Mucosa of stomach (tissue), 1 donor: ENCODE data around the gene HDLBP.
A peak's percentile ranks its signal among the peaks of the same experiment; 100 is the strongest.

Experiments used
- H3K27me3 ChIP-seq: one replicate; pipeline ENCODE4 v1.7.0; 2013; ENCODE audit warnings: mild to moderate bottlenecking, low read length; ENCODE audit not compliant: control insufficient read depth, insufficient read depth
- H3K36me3 ChIP-seq: one replicate; pipeline ENCODE4 v1.7.0; 2013; ENCODE audit warnings: low read length; ENCODE audit not compliant: control insufficient read depth, insufficient read depth
- H3K4me1 ChIP-seq: one replicate; pipeline ENCODE4 v1.7.0; 2013; ENCODE audit warnings: mild to moderate bottlenecking, low read length; ENCODE audit not compliant: control insufficient read depth, insufficient read depth
- H3K4me3 ChIP-seq: one replicate; pipeline ENCODE4 v1.7.0; 2013; ENCODE audit warnings: low read length
- H3K9ac ChIP-seq: one replicate; pipeline ENCODE4 v1.7.0; 2013; ENCODE audit warnings: mild to moderate bottlenecking, low read length, moderate library complexity
- H3K9me3 ChIP-seq: one replicate; pipeline ENCODE4 v1.7.0; 2013; ENCODE audit warnings: mild to moderate bottlenecking, low read length, moderate library complexity; ENCODE audit not compliant: control insufficient read depth
- donor health status: Pancreatic carcinoma.

HDLBP gene

GRCh38 chr2:241312082-241312481, 3.4 kb downstream of the HDLBP start:
- no peaks in the 10 kb centered on the region for H3K27me3 ChIP-seq
- no peak overlapping the region for H3K4me3 ChIP-seq
- peaks cover 19% of the 10 kb centered on the region for H3K4me1 ChIP-seq
- H3K36me3 ChIP-seq, result no peaks in the 10 kb centered on the region
- H3K9ac ChIP-seq, result no peak overlapping the region
- no peaks in the 10 kb centered on the region for H3K9me3 ChIP-seq

GRCh38 chr2:241310917-241311566, 4.4 kb downstream of the HDLBP start:
- no peaks in the 10 kb centered on the region for H3K9me3 ChIP-seq
- no peak overlapping the region for H3K4me3 ChIP-seq
- no peak overlapping the region for H3K9ac ChIP-seq
- H3K36me3 ChIP-seq, result no peaks in the 10 kb centered on the region
- peaks cover 15% of the 10 kb centered on the region for H3K4me1 ChIP-seq
- H3K27me3 ChIP-seq, result no peaks in the 10 kb centered on the region

DNA sequence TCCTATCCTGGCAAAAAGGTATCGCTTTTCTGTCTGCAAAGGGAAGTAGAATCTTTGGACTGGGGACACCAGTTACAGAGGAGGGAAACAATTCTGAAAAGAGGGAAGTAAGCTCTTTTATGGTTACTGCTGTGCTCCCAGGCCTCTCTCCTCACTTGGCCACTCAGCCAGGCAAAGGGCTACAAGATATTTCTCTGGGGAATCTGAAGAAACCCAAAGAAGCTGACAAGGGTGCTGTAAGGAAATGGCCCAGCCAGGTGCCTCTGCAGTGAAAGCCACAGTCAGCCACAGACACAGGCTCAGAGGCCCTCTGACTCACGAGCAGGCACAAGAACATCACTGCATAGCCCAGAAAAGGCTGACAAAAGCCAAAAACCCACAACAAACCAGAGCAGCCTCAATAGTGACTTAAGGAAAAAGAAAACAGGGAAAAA, 5.8 kb downstream of the HDLBP start:
- Histone ChIP-seq H3K4me1 (peaks cover 15% of the 10 kb centered on the region), H3K36me3 (no peaks in the 10 kb centered on the region), H3K9me3 (no peaks in the 10 kb centered on the region), H3K27me3 (no peaks in the 10 kb centered on the region), H3K4me3 (no peak overlapping the region), H3K9ac (no peak overlapping the region)

DNA sequence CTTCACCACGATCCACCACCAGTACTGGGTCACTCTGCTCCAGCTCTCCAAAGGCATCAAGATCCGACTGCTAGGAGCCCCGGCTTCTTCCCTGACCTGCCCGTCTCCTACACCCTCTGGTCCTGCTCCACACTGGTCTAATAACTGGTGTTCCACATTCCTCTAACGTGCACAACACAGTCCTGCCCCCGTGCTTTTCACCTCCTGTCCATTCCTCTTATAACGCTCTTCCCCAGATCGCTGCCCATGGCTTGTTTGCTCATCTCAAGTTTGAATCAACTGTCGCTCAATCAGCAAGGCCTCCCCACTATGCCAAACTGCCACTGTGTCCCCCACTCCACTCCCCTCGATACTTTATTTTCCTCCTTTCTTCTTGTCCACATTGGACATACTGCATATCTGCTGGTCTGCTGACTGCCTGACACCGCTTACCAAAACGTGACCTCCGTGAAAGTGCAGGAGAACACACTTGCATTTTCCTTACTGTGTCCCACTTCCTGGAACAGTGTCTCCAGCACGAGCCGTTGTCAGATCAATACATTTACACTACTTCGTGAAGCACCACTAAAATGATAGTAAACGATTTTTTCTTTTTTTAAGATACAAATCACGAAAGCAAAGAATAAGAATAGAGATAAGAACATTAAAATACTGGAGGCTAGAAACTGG, 6.5 kb downstream of the HDLBP start:
- Histone ChIP-seq H3K4me1 (peaks cover 18% of the 10 kb centered on the region), H3K9me3 (no peaks in the 10 kb centered on the region), H3K9ac (no peak overlapping the region), H3K4me3 (no peak overlapping the region), H3K27me3 (no peaks in the 10 kb centered on the region), H3K36me3 (no peaks in the 10 kb centered on the region)

DNA sequence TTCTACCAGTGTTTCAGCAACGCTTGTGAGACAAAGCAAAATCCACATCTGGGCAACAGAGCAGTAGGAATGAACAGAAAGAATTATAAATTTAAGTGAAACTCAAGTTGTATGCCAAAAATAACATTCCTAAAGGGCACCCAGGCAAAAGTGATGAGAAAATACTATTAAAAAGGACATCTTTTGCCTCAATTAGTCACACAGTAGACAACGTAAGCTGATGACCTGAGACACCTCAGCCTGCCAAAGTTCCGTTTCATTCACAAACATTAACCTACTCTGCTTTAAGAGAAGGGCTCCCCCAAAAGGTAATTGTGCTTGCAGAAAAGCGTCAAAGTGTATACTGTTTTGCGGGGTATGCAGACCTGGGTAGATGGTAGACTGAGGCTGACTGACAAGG, 7.2 kb downstream of the HDLBP start:
- no peaks in the 10 kb centered on the region for H3K9me3 ChIP-seq
- H3K9ac ChIP-seq, result no peak overlapping the region
- no peak overlapping the region for H3K4me3 ChIP-seq
- H3K36me3 ChIP-seq, result no peaks in the 10 kb centered on the region
- H3K4me1 ChIP-seq, result peaks cover 15% of the 10 kb centered on the region
- H3K27me3 ChIP-seq, result no peaks in the 10 kb centered on the region

DNA sequence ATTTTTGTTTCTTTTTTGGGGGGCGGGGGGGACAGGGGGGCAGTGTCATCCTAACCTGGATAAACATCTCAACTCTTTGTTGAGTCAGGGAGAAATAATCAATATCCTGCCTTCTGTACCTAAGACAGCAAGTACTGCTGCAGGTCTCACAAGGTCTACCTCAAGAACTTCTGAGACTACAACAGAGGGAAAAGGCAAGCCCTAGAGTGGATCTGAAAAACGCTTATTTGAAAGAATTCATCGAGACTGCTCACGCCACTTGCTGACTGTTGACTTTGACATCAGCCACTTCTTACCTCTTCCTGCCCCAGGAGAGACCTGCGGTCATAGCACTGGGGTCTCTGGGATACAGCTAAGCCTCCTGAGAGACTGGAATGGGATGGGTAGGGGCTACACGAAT, 8.4 kb downstream of the HDLBP start:
- Histone ChIP-seq H3K27me3 (no peaks in the 10 kb centered on the region), H3K36me3 (no peaks in the 10 kb centered on the region), H3K9me3 (no peaks in the 10 kb centered on the region), H3K9ac (no peak overlapping the region), H3K4me3 (no peak overlapping the region), H3K4me1 (peaks cover 27% of the 10 kb centered on the region)

DNA sequence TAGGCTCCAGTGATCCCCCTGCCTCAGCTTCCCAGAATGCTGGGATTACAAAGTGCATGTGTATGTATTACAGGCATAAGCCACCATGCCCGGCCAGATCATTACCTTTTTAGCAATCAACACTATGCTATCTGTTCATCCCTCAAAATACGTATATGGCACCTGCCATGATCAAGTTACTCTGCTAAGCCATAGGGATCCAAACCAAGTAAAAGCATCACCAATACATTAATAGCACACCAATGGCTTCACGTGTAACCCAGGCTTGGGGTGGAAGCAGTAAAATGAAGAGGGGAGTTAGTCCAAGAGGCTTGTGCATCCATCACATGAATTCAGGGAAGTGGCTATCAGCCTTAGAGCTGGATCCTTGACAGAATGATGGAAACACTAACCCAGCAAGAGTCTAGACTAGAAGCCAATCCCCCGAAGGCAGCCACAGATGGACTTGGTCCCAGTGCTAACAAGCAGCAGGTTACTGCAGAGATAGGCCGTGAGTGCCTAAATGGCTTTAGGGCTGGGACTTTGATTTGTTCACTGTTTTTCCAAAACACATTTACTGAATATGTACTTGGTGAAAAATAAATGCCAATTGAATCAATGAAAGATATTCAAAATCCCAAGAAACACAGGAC, 11.3 kb downstream of the HDLBP start:
- Histone ChIP-seq H3K4me1 (peaks cover 19% of the 10 kb centered on the region), H3K9me3 (no peaks in the 10 kb centered on the region), H3K9ac (no peak overlapping the region)

GRCh38 chr2:241302759-241303651, 12.5 kb downstream of the HDLBP start:
- Histone ChIP-seq H3K27me3 (no peaks in the 10 kb centered on the region), H3K4me3 (no peak overlapping the region), H3K36me3 (no peaks in the 10 kb centered on the region), H3K9ac (peak overlapping the region; percentile 40), H3K4me1 (peaks cover 26% of the 10 kb centered on the region), H3K9me3 (no peaks in the 10 kb centered on the region)

More for the DNA sequence above, 11.3 kb downstream of the HDLBP start:
- Histone ChIP-seq H3K36me3 (no peaks in the 10 kb centered on the region), H3K27me3 (no peaks in the 10 kb centered on the region), H3K4me3 (no peak overlapping the region)

DNA sequence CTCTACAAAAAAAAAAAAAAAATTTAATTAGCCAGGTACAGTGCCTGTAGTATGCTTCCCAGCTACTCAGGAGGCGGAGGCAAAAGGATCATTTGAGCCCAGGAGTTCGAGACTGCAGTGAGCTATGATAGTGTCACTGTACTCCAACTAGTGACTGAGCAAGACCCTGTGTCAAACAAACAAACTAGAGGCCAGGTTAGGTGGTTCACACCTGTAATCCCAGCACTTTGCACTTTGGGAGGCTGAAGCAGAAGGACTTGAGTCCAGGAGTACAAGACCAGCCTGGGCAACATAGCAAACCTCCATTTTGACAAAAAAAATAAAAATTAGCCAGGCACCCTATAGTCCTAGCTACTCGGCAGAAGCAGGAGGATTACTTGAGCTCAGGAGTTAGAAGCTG, 13.4 kb downstream of the HDLBP start:
- H3K9ac ChIP-seq, result no peak overlapping the region
- H3K9me3 ChIP-seq, result no peaks in the 10 kb centered on the region
- no peaks in the 10 kb centered on the region for H3K27me3 ChIP-seq
- H3K4me1 ChIP-seq, result peaks cover 26% of the 10 kb centered on the region
- no peaks in the 10 kb centered on the region for H3K36me3 ChIP-seq
- no peak overlapping the region for H3K4me3 ChIP-seq

DNA sequence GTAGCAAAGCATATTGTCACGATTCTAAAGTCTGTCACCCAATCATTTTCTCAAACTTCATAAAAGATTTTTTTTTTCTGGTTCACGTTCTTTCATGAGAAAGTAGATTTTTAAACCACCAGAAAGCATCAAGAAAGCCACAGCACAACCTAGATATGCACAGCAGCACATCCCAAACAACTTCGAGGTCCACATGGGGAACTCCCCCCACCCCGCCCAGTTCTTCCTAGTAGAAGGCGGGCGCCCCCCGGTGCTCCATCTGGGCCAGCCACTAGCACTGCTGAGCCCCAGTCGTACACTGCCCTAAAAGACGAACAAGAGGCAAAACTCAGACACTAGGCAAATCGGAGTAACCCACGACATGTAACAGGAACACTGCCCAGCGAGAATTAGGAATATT, 15.5 kb downstream of the HDLBP start:
- H3K27me3 ChIP-seq, result no peaks in the 10 kb centered on the region
- H3K4me1 ChIP-seq, result peaks cover 26% of the 10 kb centered on the region
- no peaks in the 10 kb centered on the region for H3K9me3 ChIP-seq
- no peaks in the 10 kb centered on the region for H3K36me3 ChIP-seq
- no peak overlapping the region for H3K4me3 ChIP-seq
- H3K9ac ChIP-seq, result no peak overlapping the region

- peaks cover 23% of the 10 kb centered on the region for H3K4me1 ChIP-seq
- no peak overlapping the region for H3K9ac ChIP-seq
- no peaks in the 10 kb centered on the region for H3K9me3 ChIP-seq
- no peak overlapping the region for H3K4me3 ChIP-seq
- no peaks in the 10 kb centered on the region for H3K36me3 ChIP-seq
- H3K27me3 ChIP-seq, result no peaks in the 10 kb centered on the region
Measured at GRCh38 chr2:241298673-241299072, 16.8 kb downstream of the HDLBP start.

DNA sequence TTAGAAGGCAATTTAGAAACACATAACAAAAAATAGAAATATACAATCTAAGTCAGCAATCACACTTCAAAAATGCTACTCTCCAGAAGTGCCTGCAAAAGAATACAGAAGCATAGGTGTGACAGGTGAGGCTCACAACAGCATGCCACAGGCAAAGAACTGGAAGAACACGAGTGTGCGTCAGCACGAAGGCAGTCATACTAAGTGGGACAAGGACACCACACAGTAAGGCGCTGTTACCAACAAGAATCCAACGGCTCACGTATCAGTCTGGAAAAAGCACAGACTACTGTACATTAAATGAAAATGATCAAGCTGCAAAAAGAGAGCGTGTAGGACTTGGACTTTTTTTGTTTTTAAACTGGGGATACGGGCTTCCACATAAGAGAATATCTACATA, 18.7 kb downstream of the HDLBP start:
- no peaks in the 10 kb centered on the region for H3K36me3 ChIP-seq
- peaks cover 7% of the 10 kb centered on the region for H3K4me1 ChIP-seq
- no peaks in the 10 kb centered on the region for H3K27me3 ChIP-seq
- no peaks in the 10 kb centered on the region for H3K9me3 ChIP-seq
- H3K9ac ChIP-seq, result no peak overlapping the region
- H3K4me3 ChIP-seq, result no peak overlapping the region
